ENCODE results near the gene ZBTB45.

ZBTB45 gene

DNA sequence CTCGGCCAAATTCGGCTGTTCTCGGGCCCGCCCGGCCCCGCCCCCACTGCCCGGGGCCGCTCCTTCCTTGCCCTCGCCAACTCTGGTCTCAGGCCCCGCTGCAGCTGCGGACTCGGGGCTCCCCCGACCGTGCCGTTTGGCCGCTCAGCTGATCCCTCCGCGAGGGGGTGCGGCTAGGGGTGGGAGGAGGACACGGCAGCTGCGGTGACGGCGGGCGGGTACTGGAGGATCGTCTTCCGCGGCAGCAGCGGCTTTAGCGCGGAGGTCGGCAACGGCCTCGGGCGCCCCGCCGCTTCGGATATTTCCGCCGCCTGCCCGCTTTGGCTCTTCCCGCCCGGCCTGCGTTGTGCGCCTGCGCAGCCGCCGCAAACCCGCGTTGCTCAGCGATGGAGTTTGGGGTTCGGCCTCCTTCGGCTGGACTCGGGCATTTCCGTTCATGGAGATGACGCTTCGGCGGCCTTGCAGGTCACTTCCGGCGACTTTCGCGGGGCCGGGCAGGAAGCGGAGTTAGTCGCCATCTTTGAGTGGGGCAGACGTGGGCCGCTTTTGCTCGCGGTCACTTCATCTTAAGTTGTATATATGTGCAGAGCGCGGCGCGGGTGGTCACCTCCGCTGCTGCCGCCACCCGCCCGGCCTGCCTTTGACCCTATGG is 39.1 kb upstream of the ZBTB45 start:
- Histone ChIP-seq H3K27me3 (replicated peaks) (no peaks in the 10 kb centered on the region), H3K4me3 (ENCODE audit: low read depth, low read length) (peak overlapping the region; percentile 92), H3K36me3 (replicated peaks) (peaks cover 15% of the 10 kb centered on the region), H3K27ac (peak overlapping the region; percentile 94)
- in situ Hi-C loops (cut with HindIII; ENCODE audit: low pct_ligation_motif_present, low sequenced_read_pairs): no loop called here
- peak; percentile 98 for DNase-seq
- TF ChIP-seq, protein P1, sequence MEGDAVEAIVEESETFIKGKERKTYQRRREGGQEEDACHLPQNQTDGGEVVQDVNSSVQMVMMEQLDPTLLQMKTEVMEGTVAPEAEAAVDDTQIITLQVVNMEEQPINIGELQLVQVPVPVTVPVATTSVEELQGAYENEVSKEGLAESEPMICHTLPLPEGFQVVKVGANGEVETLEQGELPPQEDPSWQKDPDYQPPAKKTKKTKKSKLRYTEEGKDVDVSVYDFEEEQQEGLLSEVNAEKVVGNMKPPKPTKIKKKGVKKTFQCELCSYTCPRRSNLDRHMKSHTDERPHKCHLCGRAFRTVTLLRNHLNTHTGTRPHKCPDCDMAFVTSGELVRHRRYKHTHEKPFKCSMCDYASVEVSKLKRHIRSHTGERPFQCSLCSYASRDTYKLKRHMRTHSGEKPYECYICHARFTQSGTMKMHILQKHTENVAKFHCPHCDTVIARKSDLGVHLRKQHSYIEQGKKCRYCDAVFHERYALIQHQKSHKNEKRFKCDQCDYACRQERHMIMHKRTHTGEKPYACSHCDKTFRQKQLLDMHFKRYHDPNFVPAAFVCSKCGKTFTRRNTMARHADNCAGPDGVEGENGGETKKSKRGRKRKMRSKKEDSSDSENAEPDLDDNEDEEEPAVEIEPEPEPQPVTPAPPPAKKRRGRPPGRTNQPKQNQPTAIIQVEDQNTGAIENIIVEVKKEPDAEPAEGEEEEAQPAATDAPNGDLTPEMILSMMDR (IDR thresholded peaks at IDR 0.05; ENCODE audit: low read depth, low read length, missing control alignments): no peak

DNA sequence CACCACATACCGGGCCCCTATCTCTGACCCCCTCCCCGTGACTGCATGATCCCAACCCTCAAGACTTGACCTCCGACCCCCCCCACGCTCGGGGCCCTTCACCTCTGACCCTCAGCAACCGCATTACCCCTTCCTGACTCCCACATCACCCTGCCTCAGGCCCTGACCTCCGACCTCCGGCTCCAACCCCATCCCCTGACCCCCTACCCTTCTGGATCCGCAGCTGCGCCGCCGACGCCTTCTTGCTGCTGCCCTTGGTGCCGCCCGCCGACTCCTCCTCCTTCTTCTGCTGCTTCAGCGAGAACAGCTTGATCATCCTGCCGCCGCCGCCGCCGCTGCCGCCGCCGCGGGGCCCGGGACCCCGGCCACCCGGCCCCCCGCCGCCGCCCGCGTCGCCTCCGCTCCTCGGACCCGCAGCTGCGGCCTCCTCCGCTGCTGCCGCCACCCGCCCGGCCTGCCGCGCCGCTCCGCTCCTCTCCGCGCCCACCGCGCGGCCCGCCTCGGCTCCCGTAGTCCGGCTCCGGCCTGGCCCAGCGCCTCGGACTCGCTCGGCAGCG is 38.5 kb upstream of the ZBTB45 start, which contains the start of gene UBE2M:
Gene UBE2M, minus strand, starts transcription at position 546 of the 557 bp plus-strand sequence. Its CDS starts 230 bp downstream, at position 316.
- Histone ChIP-seq H3K36me3 (replicated peaks) (peaks cover 15% of the 10 kb centered on the region), H3K4me3 (ENCODE audit: low read depth, low read length) (peak within 1 kb of the TSS; percentile 92), H3K27me3 (replicated peaks) (no peaks in the 10 kb centered on the region), H3K27ac (peak within 1 kb of the TSS; percentile 94)
- TF ChIP-seq, protein P1 (IDR thresholded peaks at IDR 0.05; ENCODE audit: low read depth, low read length, missing control alignments): no peak
- DNase-seq: no peak
- in situ Hi-C loops (cut with HindIII; ENCODE audit: low pct_ligation_motif_present, low sequenced_read_pairs): no loop called here

GRCh38 chr19:58557221-58558065 is 37.8 kb upstream of the ZBTB45 start:
- H3K4me3 ChIP-seq (ENCODE audit: low read depth, low read length): peak overlapping the region; percentile 92
- peaks cover 21% of the 10 kb centered on the region for H3K36me3 ChIP-seq (replicated peaks)
- in situ Hi-C loops (cut with HindIII; ENCODE audit: low pct_ligation_motif_present, low sequenced_read_pairs): no loop called here
- TF ChIP-seq, protein P1 (IDR thresholded peaks at IDR 0.05; ENCODE audit: low read depth, low read length, missing control alignments): no peak
- no peak for DNase-seq
- H3K27ac ChIP-seq: peak overlapping the region; percentile 55
- H3K27me3 ChIP-seq (replicated peaks): no peaks in the 10 kb centered on the region

GRCh38 chr19:58556622-58557220 is 37.1 kb upstream of the ZBTB45 start:
- in situ Hi-C loops (cut with HindIII; ENCODE audit: low pct_ligation_motif_present, low sequenced_read_pairs): no loop called here

GRCh38 chr19:58555920-58556621 is 36.5 kb upstream of the ZBTB45 start:
- Histone ChIP-seq H3K36me3 (replicated peaks) (peaks cover 34% of the 10 kb centered on the region), H3K27ac (no peak overlapping the region), H3K27me3 (replicated peaks) (no peaks in the 10 kb centered on the region), H3K4me3 (ENCODE audit: low read depth, low read length) (peak overlapping the region; percentile 12)
- TF ChIP-seq, protein P1 (IDR thresholded peaks at IDR 0.05; ENCODE audit: low read depth, low read length, missing control alignments): no peak
- in situ Hi-C loops (cut with HindIII; ENCODE audit: low pct_ligation_motif_present, low sequenced_read_pairs): no loop called here
- DNase-seq: no peak

More at GRCh38 chr19:58556622-58557220, 37.1 kb upstream of the ZBTB45 start:
- peak overlapping the region; percentile 92 for H3K4me3 ChIP-seq (ENCODE audit: low read depth, low read length)
- TF ChIP-seq, protein P1 (IDR thresholded peaks at IDR 0.05; ENCODE audit: low read depth, low read length, missing control alignments): no peak
- H3K36me3 ChIP-seq (replicated peaks): peaks cover 28% of the 10 kb centered on the region
- no peak for DNase-seq
- H3K27me3 ChIP-seq (replicated peaks): no peaks in the 10 kb centered on the region
- no peak overlapping the region for H3K27ac ChIP-seq
